HG02981 (cell line): Measurements from ENCODE around the gene AATK.

Source experiments
- ATAC-seq: cut with Tn5 transposase; IDR thresholded peaks from one replicate; pipeline ENCODE4 v1.9.1; 2021; ENCODE audit warnings: mild to moderate bottlenecking, moderate library complexity; ENCODE audit not compliant: unreplicated experiment

The AATK gene

DNA sequence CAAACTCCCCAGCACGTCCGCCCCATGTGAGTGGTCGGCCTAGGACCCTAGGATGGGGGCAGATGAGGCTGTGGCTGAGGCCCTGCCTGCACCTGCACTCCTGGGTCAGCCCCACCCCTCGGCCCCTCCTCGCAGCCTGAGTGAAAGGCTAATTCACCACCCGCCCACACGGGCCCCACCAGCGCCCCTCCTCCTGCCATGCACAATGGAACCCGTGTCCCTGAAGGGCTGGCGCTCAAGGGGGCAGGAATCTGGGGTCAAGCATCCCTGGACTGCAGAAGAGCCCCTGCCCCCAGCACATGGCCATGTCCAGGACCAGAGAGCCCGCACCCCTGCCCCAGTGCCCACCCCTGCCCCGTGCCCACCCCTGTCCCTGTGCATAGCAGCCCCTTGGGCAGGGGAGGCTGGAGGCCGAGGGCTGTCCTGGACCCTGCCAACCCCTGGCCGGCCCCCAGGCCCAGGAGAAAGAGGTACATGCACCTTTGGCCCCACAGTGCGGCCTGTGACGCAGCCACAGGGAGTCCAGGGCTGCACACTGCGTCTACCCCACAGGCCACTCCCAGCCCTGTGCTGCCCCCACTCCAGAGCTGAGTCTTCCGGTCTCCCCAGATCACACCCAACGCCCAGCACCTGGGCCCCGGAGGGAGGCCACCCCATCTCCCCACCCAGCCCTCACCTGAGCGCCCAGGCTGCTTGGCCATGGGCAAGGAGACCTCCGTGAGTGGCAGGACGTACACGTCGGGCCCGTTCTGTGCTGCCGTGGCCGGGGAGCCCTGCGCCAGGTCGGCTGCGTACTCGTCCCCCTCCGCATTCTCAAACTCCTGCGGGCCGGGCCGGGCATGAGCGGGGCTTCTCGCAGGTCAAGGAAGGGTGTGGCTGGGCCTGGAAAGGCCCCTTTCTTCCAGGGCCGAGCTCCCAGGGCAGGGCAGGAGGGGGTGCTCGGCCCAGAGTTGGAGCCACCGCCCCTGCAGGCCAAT is 35.3 kb downstream of the AATK start:
- no peak for ATAC-seq

DNA sequence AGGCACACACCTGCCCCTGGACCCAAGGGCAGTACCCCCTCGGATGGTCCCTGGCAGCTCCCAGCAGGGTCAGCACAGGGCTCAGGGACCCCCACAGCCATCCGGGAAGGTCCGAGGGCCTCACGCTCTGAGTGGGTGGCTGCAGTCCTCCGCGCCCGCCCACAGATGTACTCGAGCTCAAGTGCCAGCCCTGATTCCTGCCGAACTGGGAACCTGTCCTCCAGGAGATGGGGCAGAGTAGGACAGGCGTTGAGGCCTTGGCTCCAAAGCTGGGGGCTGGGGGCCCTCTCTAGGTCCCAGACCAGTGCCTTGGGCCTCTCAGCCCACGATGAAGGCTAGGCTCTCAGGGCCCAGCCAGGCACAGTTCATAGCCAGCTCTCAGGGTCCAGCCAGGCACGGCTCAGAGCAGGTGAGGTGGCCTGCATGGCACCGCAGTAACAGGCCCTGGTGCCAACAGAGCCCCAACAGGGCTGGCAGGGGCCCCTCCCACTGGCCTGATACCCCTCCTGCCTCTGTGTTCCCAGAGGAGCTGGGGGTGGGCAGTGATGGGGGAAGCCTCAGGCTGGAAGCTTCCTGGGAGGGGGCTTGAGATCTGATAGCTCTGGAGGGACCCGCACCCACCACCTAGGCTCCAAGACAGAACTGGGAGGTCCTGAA is 36.2 kb downstream of the AATK start:
- ATAC-seq = no peak

DNA sequence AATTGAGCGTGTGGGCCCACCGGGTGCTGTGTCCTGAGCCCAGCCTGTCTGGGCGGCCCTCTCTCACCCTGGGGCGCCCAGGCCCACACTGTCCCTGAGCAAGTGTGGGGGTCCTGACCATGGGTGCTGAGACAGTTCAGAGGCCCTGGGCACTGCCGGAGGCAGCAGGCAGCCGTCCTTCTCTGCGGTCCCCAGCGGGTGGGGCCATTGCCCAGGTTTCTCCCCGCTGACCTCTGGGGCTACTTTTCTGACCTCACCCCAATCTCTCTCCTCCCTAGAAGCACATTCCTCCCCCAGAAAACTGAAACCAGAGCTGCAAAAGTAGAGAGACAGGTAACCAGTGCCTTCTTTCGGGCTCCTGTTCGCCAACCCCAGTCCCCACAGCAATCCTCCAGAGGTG is 36.7 kb downstream of the AATK start:
- ATAC-seq = no peak

DNA sequence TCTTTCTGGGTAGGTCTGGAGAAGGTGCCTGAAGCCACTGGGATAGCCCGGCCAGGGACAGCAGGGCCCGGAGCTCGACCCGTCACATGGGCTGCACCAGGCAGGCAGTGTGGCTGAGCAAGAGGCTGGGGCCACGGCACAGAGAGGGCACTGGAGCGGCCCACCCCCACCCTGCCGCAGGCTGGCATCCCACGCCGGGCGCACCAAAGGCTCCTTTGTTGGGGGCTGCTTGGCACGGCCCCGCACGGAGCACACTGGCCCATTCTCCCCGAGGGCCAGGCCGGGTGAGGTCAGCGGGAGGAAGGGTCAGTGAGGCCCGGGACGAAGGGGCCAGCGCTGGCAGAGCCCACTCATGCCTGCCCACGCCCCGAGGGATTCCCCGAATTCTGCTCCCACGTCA is 37.2 kb downstream of the AATK start:
- ATAC-seq = no peak

DNA sequence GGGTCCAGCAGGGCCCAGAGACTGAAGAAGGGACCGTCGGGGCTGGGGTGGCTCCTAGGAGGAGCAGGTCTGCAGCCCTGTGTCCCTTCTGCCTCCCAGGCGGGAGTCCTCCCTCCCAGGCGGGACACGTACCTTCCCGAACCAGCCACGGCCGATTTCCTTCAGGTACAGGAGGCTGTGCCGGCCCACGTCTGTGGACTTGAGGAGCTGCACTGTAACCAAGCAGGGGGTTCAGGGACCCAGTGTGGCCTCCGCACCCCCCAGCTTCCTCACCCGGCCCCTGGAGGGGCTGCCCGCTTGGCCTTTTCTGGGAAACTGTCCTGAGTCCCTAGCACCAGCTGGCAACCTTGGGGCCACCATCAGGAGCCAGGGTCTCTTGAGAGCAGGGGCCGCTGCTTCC is 37.7 kb downstream of the AATK start:
- ATAC-seq = no peak

DNA sequence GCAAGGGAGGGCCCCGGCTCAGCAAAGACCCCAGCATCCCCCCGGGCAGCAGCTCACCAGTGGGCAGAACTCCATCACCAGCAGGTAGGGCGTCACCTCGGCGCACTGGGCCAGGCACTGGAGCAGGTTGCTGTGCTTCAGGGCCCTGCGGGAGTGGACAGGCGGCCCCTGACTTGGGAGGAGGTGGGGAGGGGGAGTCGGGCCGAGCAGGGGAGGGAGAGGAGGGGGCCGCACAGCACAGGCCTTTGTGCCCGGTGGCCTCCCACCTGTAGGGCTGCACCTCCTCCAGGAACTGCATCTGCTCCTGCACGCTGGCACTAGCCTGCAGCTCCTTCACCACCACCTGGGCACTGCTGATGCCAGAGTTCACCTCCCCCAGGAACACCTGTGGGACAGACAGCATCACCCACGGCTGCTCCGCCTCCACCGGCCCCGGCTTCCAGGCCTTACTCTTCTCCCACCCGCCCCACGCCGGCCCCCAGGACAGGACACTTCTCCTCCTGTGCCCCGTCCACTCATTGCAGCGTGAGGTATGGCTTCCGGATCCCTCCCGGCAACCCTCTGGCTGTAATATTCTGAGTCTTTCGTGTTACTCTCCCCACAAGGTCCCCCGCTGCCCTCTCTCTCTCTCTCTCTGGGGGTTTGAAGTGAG is 38.4 kb downstream of the AATK start:
- no peak for ATAC-seq

DNA sequence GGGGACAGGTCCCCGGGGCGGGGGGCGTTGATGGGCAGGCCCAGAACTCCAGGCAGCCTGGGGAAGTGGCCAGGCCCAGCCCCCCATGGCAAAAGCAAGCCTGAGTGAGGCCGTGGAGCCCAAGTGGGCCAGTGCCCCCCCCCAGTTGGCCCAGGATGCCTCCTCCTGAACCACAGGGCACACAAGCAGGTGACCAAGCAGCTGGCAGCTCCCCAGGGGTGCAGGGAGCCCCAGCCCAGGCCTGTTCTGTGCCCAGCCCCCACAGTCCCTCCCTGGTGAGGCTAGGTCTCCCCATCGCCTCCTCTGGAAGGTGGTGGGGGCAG is 38.9 kb downstream of the AATK start:
- no peak for ATAC-seq

DNA sequence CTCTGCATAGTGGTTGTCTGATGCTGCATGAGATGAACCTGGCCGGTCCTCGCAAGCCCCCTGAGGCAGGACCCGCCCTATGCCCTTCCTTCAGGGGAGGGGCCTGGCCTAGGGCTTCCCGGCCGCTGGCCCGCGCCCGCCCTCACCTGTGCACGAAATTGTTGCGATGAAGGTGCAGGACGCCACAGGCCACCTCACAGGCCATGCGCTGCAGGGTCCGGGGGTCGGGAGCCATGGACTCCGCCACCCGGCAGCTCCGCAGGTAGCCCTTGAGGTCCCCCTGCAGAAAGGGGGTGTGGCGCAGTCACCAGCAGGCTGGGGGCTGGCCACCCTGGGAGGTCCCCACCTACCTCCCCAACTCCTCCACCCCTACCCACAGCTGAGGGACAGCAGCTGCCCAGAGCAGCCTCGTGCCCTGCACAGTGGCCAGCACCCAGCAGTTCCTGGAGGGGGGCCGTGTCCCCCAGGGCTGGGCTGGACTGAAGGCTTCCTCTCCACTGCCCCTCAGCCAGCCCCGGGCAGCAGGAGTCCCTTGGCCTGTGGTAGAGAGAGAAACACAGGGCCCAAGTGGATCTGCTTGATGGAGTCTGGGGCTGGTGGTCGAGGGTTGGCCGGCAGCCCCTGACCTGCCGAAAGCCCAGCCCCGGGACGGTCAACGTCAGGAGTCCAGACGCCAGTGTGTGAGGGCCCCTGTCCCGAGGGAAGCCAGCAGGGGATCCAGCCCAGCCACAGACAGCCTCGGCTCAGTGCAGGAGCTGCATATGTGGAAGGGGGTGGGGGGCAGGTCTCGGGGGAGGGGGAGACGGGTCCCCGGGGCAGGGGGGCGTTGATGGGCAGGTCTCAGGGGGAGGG is 39.5 kb downstream of the AATK start:
- ATAC-seq = no peak

DNA sequence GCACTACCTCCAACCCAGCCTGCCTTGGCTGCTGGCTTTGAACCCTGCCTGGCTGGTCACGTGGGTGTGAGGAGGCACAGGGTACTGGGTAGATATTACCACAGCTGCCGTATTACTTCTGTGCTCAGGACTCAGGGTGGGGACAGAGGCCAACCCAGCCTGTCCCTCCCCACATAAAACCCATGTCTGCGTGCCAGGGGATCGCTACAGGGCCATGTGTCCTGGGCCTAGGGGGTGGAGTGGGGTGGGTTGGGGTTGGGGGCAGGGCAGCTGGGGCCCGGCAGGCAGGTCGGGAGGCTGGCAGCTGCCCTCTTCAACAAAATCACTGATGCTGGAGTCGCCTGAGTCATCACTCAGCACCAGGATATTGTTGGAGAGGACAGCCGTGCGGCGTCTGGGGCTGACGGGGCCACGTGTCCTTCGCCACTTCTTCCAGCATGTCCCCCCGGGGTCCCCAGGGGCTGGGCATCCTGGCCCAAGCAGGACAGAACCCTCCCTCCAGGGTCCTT is 40.4 kb downstream of the AATK start:
- no peak for ATAC-seq

DNA sequence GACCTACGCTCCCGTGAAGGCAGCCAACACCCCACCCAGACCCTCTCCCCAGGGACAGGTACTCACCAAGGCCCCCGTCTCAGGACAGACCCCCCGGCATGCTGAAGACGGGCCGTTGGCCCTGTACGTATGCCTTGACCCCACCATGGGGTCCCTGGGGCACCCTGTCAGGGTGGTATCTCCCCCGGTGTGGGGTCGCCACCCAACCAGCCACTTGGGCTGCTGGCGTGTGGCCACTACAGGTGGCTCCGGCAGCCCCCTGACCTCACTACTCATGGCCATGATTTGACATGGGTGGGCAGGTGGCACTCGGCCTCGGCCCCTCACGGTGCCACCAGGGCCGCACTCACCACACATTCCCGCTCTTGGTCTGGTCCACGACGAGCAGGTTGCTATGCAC is 41.6 kb downstream of the AATK start:
- no peak for ATAC-seq

DNA sequence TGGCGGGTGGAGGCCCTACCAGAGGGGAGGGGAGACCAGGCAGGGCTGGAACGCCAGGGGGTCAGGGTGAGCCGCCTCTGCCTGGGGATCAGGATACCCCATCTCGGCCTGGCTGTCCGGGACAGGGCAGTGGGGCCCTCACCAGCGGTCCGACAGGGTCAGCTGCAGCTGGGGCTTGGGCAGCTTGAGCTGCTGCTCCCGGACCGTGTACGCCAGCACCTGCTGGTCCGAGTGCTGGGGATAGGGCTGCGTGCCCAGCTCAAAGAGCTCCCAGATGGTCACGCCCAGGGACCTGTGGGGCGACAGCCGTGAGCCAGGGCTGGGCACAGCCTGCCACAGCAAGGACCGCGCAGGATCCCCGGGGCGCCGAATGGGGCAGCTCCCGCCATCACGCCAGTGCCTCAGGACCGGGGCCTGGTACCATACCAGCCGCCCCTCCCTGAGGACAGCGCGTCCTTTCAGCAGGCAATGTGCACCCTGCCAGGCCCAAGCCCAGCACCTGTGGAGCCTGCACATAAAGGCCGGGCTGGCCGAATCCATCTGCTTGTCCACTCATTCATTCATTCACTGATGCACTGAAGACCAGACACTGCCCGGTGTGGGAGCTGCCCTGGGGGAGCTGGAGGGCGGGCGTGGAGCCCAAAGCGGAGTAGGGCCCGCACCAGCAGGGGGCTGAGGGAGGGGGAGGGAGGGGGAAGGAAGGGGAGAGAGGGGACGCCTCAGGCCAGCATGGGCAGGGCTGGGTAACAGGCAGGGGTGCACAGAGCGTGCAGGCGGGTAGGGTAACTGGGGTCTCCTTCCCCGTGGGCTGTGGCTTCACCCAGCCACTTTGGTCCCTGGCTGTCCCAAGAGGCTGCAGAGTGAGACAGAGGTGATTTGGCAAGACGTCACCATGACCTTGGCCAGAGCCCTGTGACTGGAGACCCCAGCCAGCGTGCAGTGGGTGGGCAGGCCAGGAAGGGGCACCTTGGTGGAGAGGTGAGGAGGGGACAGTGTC is 42.7 kb downstream of the AATK start:
- ATAC-seq = no peak

DNA sequence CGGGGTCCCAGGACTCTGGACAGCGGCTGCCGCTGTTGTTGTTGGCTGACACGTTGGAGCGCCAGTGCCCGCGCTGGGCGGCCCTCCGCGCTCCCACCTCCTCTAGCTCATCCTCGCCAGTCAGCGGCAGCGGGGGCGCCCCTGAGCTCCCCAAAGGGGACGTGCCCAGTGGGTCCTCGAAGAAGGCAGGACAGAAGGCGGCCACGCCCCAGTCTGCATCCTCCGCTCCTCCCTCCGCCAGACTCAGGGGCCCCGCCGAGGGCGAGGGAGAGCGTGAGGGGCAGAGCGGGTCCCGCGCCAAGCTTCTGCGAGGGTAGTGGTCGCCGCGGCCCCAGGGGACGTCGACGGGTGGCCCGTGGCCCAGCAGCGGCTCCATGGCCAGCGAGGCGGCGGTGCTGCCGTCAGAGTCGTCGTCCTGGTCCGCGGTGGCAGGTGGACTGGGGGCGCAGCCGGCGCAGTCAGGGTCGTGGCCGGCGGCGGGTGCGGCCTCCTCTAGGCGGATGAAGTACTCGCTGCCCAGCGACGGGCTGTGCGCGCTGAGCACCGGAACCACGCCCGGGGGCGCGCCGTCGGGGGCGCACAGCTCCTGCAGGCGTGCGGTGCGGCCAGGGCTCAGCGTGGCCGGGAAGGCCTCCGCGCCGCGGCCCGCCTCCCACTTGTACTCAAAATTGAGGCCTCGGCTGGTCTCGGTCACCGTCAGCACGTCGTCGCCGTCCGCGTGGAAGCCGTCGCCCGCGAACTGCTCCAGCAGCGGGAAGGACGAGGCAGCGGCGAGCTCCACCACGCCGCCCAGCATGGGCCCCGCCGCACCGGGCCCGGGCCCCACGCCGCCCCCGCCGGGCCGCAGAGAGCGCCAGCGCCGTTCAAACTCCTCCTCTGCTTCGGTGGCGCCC is 43.9 kb downstream of the AATK start:
- no peak for ATAC-seq

DNA sequence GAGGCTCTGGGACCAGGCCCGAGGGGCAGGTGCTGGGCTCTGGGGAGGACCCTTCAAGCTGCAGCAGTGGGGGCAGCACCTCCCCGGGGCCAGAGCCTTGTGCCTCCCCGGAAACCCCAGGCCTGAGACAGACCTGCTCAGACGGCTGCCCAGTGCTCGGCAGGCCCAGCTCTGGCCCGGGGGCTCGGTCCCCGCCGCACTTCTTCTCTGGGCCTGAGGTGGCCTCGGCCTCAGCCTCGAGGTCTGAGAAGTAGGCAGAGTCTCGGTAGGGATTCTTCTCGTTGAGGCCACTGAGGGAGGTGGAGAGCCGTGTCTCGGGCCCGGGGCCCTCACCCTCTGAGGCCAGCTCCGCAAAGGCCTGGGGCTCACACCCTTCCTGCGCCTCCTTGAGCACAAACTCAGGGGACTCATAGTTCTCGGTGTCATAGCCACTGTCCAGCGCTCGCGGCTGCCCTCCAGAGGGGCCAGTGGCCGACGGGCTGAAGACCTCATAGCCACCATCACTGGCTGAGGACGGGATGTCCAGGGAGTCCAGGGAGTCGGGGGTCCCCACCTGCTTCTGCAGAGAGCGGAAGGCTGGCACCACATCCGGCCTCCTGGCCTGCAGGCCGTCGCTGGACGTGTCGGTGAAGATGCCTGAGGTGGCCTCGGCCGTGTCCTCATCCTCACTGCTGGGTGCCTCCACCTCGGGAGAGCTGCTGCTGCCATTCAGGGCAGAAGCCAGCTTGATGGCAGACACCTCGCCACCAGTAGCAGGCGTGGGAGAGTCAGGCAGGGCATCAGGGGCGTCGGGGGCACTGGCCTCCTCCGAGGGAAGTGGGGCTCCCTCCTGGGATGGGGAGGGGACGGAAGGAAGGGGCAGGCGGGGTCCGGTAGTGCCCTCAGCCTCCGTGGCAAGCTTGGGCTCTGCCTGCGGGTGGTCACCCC is 45.1 kb downstream of the AATK start:
- no peak for ATAC-seq

DNA sequence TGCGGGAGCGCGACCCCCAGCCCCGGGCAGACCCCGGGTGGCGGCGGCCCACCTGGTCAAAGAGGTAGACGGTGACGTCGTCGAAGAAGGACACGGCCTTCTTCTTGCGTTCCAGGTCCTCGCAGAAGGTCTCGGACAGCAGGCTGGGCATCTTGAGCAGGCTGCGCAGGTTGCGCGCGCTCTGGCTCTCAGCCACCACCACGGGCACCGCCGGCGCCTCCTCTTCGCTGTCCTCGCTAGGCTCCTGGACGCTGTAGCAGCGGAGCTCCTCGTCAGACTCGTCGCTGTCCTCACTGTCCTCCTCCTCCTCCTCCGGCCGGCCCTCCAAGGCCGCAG is 45.9 kb downstream of the AATK start:
- ATAC-seq = no peak

DNA sequence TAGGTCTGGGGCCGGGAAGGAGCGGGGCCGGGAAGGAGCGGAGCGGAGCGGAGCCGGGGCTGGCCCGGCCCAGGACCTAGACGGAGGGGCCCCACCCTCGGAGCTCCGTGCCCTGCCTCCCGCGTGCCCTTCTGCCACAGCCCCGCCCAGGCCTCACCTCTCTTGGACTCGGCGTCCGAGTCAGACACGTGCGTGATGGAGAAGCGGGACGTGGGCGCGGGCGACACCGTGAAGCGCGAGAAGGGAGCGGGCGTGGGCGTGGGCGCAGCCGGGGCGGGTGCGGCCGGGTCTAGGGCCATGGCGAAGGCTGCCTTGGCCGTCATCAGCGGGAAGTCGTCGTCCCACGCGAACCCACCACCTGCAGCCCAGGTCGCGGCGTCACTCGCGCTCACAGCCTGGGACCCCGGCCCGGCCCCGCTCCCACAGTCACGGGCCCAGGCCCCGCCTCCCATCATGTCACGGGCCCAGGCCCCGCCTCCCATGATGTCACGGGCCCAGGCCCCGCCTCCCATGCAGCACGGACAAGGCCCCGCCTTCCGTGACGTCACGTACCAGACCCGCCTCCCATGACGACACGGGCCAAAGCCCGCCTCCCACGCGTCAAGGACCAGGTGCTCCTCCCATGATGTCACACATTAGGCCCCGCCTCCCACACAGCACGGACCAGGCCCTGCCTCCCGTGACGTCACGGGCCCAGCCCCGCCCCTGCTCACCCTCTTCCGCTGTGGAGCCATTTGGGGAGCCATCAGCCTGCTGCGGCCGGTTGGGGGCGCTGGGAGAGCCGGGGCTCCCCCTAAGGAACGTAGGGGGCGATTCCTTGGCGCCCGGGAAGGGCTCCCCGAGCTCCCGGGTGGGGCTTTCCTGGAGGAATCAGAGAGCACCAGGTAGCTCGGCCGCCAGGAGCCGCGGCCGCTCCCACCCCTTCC is 46.5 kb downstream of the AATK start:
- no peak for ATAC-seq
